ENCODE results near the gene PTGR2.

DNA sequence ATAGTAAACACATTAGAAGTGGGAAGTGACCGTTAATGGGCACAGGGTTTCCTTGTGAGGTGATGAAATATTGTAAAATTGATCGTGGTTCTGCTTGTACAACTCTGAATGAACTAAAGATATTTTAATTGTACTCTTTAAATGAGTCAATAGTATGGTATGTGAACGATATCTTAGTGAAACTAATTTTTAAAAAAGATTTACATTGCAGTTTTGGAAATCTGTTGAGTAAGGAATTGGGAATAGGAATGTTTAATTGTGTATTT is 36.8 kb downstream of the PTGR2 start:
- TF ChIP-seq POLR2AphosphoS5 (IDR thresholded peaks at IDR 0.05; ENCODE audit: borderline replicate concordance, low read depth, low read length) (no peak), EZH2 (IDR thresholded peaks at IDR 0.05) (no peak), FOXP2 (optimal IDR thresholded peaks at IDR 0.05; ENCODE audit: control extremely low read depth, extremely low read length, insufficient read depth) (no peak)

Data from SK-N-MC (cell line).